Stimulated activated naive CD8-positive, alpha-beta T cell treated with anti-CD3 and anti-CD28 coated beads, Interleukin-15, amount 100 ng/mL, for 72 hours (primary cell): ENCODE measurements around the gene LRIT3.
"Not testable (repeated sequence)": the region's sequence is repeated elsewhere in the genome, so short reads cannot be mapped to it uniquely, and the experiment has no call there.

Experiments
- ATAC-seq: fragments of 150-1000 bp; cut with Tn5 transposase; 2 replicates; pipeline ENCODE4 v1.10.0; 2021; ENCODE audit warnings: mild to moderate bottlenecking, moderate library complexity
- DNase-seq, 2 donors: peaks; one replicate each; pipeline ENCODE4 v3.0.0; 2021 to 2022
- H3K27ac Mint-ChIP-seq, 2 donors: one replicate each; pipeline ENCODE4 v1.8.0; 2022; ENCODE audit warnings: mild to moderate bottlenecking in 2 of 2, mixed read lengths in 2 of 2, moderate library complexity in 2 of 2
- H3K27me3 Mint-ChIP-seq: one replicate; pipeline ENCODE4 v1.8.0; 2022; ENCODE audit warnings: mixed read lengths
- H3K4me1 Mint-ChIP-seq: one replicate; pipeline ENCODE4 v1.8.0; 2022; ENCODE audit warnings: mild to moderate bottlenecking, mixed read lengths
- H3K4me3 Mint-ChIP-seq, 2 donors: one replicate each; pipeline ENCODE4 v1.8.0; 2022; ENCODE audit warnings: mild to moderate bottlenecking in 2 of 2, mixed read lengths in 2 of 2, moderate library complexity in 1 of 2
- H3K9me3 Mint-ChIP-seq, 2 donors: one replicate each; pipeline ENCODE4 v1.8.0; 2022; ENCODE audit warnings: mixed read lengths in 2 of 2

The LRIT3 gene

GRCh38 chr4:109821185-109821584 lies 26.7 kb upstream of the LRIT3 start:
- H3K27ac Mint-ChIP-seq, result peak overlapping the region; percentile 8 to 94

GRCh38 chr4:109826719-109827118 lies 21.2 kb upstream of the LRIT3 start:
- Mint-ChIP-seq H3K27ac (no peak overlapping the region), H3K9me3 (no peaks in the 10 kb centered on the region), H3K4me1 (peaks cover 7% of the 10 kb centered on the region), H3K4me3 (no peak overlapping the region), H3K27me3 (no peaks in the 10 kb centered on the region)
- DNase-seq (no peak), ATAC-seq (no peak)

More at GRCh38 chr4:109821185-109821584, 26.7 kb upstream of the LRIT3 start:
- H3K4me3 Mint-ChIP-seq, result no peak overlapping the region
- H3K9me3 Mint-ChIP-seq, result no peaks in the 10 kb centered on the region
- H3K27me3 Mint-ChIP-seq, result no peaks in the 10 kb centered on the region
- H3K4me1 Mint-ChIP-seq, result peaks cover 56% of the 10 kb centered on the region
- no peak for DNase-seq
- peak; percentile 66 for ATAC-seq

- ATAC-seq, result no peak
- no peaks in the 10 kb centered on the region for H3K9me3 Mint-ChIP-seq
- no peak within 1 kb of the TSS for H3K4me3 Mint-ChIP-seq
- DNase-seq, result no peak
- no peaks in the 10 kb centered on the region for H3K27me3 Mint-ChIP-seq
- peaks cover 7% of the 10 kb centered on the region for H3K4me1 Mint-ChIP-seq
- no peak within 1 kb of the TSS for H3K27ac Mint-ChIP-seq
Measured at GRCh38 chr4:109827672-109828071, 20.2 kb upstream of the LRIT3 start, which contains the start of gene RRH. Gene RRH, plus strand, starts transcription at chr4:109827972. Its CDS starts 56 bp downstream, at chr4:109828028.

GRCh38 chr4:109833756-109834155 lies 14.2 kb upstream of the LRIT3 start:
- no peaks in the 10 kb centered on the region for H3K9me3 Mint-ChIP-seq
- no peak overlapping the region for H3K4me3 Mint-ChIP-seq
- H3K27me3 Mint-ChIP-seq, result no peaks in the 10 kb centered on the region
- ATAC-seq (no peak), DNase-seq (no peak)
- no peaks in the 10 kb centered on the region for H3K4me1 Mint-ChIP-seq
- no peak overlapping the region for H3K27ac Mint-ChIP-seq

GRCh38 chr4:109836985-109837384 lies 10.9 kb upstream of the LRIT3 start:
- H3K27me3 Mint-ChIP-seq, result no peaks in the 10 kb centered on the region
- DNase-seq (no peak), ATAC-seq (no peak)
- no peaks in the 10 kb centered on the region for H3K4me1 Mint-ChIP-seq
- no peaks in the 10 kb centered on the region for H3K9me3 Mint-ChIP-seq
- no peak overlapping the region for H3K27ac Mint-ChIP-seq
- H3K4me3 Mint-ChIP-seq, result no peak overlapping the region

GRCh38 chr4:109846395-109847098 lies 1.4 kb upstream of the LRIT3 start:
- Mint-ChIP-seq H3K27me3 (no peaks in the 10 kb centered on the region), H3K27ac (peak overlapping the region in 1 of 2 donors; percentile 55), H3K4me1 (no peaks in the 10 kb centered on the region), H3K4me3 (no peak overlapping the region), H3K9me3 (no peaks in the 10 kb centered on the region)
- no peak for DNase-seq
- ATAC-seq, result no peak

- Mint-ChIP-seq H3K4me3 (no peak overlapping the region), H3K9me3 (no peaks in the 10 kb centered on the region), H3K27ac (no peak overlapping the region), H3K27me3 (no peaks in the 10 kb centered on the region), H3K4me1 (no peaks in the 10 kb centered on the region)
- DNase-seq, result no peak
- ATAC-seq, result no peak
Measured at GRCh38 chr4:109848501-109848900, 594 bp downstream of the LRIT3 start.

GRCh38 chr4:109850601-109851000 lies 2.7 kb downstream of the LRIT3 start:
- Mint-ChIP-seq H3K27me3 (no peaks in the 10 kb centered on the region), H3K27ac (peak overlapping the region in 1 of 2 donors; percentile 88), H3K9me3 (no peaks in the 10 kb centered on the region), H3K4me3 (no peak overlapping the region), H3K4me1 (no peaks in the 10 kb centered on the region)
- no peak for DNase-seq
- ATAC-seq, result no peak

- H3K4me1 Mint-ChIP-seq, H3K4me3 Mint-ChIP-seq, DNase-seq, ATAC-seq, H3K27ac Mint-ChIP-seq, H3K27me3 Mint-ChIP-seq: not testable (repeated sequence)
- peaks cover 0 to 15% of the 10 kb centered on the region in 2 donors for H3K9me3 Mint-ChIP-seq
Measured at GRCh38 chr4:109859426-109860300, 11.8 kb downstream of the LRIT3 start.

- Mint-ChIP-seq H3K4me3 (no peak overlapping the region), H3K9me3 (peaks cover 0 to 11% of the 10 kb centered on the region in 2 donors), H3K27me3 (no peaks in the 10 kb centered on the region), H3K27ac (peak overlapping the region in 1 of 2 donors; percentile 93), H3K4me1 (no peaks in the 10 kb centered on the region)
- DNase-seq (no peak), ATAC-seq (no peak)
Measured at GRCh38 chr4:109861271-109861670, 13.4 kb downstream of the LRIT3 start.

GRCh38 chr4:109861916-109862511 lies 14.1 kb downstream of the LRIT3 start:
- peaks cover 0 to 7% of the 10 kb centered on the region in 2 donors for H3K9me3 Mint-ChIP-seq
- DNase-seq (no peak), ATAC-seq (no peak)
- H3K27ac Mint-ChIP-seq, result no peak overlapping the region
- H3K27me3 Mint-ChIP-seq, result no peaks in the 10 kb centered on the region
- no peaks in the 10 kb centered on the region for H3K4me1 Mint-ChIP-seq
- H3K4me3 Mint-ChIP-seq, result no peak overlapping the region

GRCh38 chr4:109864134-109864533 lies 16.2 kb downstream of the LRIT3 start:
- Mint-ChIP-seq H3K4me3 (no peak overlapping the region), H3K4me1 (no peaks in the 10 kb centered on the region), H3K27me3 (no peaks in the 10 kb centered on the region), H3K27ac (no peak overlapping the region), H3K9me3 (no peaks in the 10 kb centered on the region)
- ATAC-seq, result no peak
- no peak for DNase-seq

- no peak overlapping the region for H3K27ac Mint-ChIP-seq
- no peak for ATAC-seq
- no peaks in the 10 kb centered on the region for H3K4me1 Mint-ChIP-seq
- DNase-seq, result no peak
- no peak overlapping the region for H3K4me3 Mint-ChIP-seq
- H3K9me3 Mint-ChIP-seq, result no peaks in the 10 kb centered on the region
- H3K27me3 Mint-ChIP-seq, result no peaks in the 10 kb centered on the region
Measured at GRCh38 chr4:109870061-109870460, 22.2 kb downstream of the LRIT3 start.

GRCh38 chr4:109872065-109872464 lies 24.2 kb downstream of the LRIT3 start:
- DNase-seq, result no peak
- H3K4me3 Mint-ChIP-seq, result no peak overlapping the region

GRCh38 chr4:109872950-109873656 lies 25.2 kb downstream of the LRIT3 start:
- Mint-ChIP-seq H3K4me1 (no peaks in the 10 kb centered on the region), H3K9me3 (peaks cover 0 to 5% of the 10 kb centered on the region in 2 donors), H3K4me3 (no peak overlapping the region), H3K27me3 (peaks cover 8% of the 10 kb centered on the region), H3K27ac (no peak overlapping the region)
- ATAC-seq (no peak), DNase-seq (no peak)

More at GRCh38 chr4:109872065-109872464, 24.2 kb downstream of the LRIT3 start:
- no peak for ATAC-seq
- Mint-ChIP-seq H3K27ac (no peak overlapping the region), H3K27me3 (no peaks in the 10 kb centered on the region), H3K4me1 (no peaks in the 10 kb centered on the region), H3K9me3 (peaks cover 0 to 5% of the 10 kb centered on the region in 2 donors)
